HL-60 (cell line): ENCODE results near the gene SERPIND1.

Experiments
- GABPA ChIP-seq: IDR thresholded peaks from 2 replicates; pipeline ENCODE4 v1.6.1; 2012; ENCODE audit warnings: low read depth
- POLR2AphosphoS5 ChIP-seq: IDR thresholded peaks from 2 replicates; pipeline ENCODE4 v1.6.1; 2012; ENCODE audit warnings: low read depth
- TF ChIP-seq, protein P1 (sequence below): IDR thresholded peaks from one replicate; pipeline ENCODE4 v1.5.1; 2011; ENCODE audit warnings: low read length, control low read depth, inconsistent platforms; ENCODE audit not compliant: insufficient read depth

- TF ChIP-seq, protein P1, sequence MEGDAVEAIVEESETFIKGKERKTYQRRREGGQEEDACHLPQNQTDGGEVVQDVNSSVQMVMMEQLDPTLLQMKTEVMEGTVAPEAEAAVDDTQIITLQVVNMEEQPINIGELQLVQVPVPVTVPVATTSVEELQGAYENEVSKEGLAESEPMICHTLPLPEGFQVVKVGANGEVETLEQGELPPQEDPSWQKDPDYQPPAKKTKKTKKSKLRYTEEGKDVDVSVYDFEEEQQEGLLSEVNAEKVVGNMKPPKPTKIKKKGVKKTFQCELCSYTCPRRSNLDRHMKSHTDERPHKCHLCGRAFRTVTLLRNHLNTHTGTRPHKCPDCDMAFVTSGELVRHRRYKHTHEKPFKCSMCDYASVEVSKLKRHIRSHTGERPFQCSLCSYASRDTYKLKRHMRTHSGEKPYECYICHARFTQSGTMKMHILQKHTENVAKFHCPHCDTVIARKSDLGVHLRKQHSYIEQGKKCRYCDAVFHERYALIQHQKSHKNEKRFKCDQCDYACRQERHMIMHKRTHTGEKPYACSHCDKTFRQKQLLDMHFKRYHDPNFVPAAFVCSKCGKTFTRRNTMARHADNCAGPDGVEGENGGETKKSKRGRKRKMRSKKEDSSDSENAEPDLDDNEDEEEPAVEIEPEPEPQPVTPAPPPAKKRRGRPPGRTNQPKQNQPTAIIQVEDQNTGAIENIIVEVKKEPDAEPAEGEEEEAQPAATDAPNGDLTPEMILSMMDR, result no peak
- TF ChIP-seq POLR2AphosphoS5 (no peak), GABPA (no peak)
Observed at GRCh38 chr22:20807315-20807752, 33.4 kb downstream of the SERPIND1 start.
